Lower leg skin (tissue), 3 donors: Measurements from ENCODE around the gene MCHR1.

Source experiments
- POLR2A ChIP-seq, 2 donors: fragments of 450-650 bp; IDR thresholded peaks; one replicate each; pipeline ENCODE4 v1.6.1; 2016 to 2017; ENCODE audit warnings: antibody characterized with exemption in 2 of 2, mild to moderate bottlenecking in 1 of 2, moderate library complexity in 1 of 2
- TF ChIP-seq, protein P1 (sequence below), 3 donors: fragments of 450-650 bp; IDR thresholded peaks; one replicate each; pipeline ENCODE4 v1.5.1; 2016; ENCODE audit warnings: antibody characterized with exemption in 3 of 3, mild to moderate bottlenecking in 3 of 3, moderate library complexity in 2 of 3

- TF ChIP-seq, protein P1, sequence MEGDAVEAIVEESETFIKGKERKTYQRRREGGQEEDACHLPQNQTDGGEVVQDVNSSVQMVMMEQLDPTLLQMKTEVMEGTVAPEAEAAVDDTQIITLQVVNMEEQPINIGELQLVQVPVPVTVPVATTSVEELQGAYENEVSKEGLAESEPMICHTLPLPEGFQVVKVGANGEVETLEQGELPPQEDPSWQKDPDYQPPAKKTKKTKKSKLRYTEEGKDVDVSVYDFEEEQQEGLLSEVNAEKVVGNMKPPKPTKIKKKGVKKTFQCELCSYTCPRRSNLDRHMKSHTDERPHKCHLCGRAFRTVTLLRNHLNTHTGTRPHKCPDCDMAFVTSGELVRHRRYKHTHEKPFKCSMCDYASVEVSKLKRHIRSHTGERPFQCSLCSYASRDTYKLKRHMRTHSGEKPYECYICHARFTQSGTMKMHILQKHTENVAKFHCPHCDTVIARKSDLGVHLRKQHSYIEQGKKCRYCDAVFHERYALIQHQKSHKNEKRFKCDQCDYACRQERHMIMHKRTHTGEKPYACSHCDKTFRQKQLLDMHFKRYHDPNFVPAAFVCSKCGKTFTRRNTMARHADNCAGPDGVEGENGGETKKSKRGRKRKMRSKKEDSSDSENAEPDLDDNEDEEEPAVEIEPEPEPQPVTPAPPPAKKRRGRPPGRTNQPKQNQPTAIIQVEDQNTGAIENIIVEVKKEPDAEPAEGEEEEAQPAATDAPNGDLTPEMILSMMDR (IDR thresholded peaks at IDR 0.05): no peak
- no peak for TF ChIP-seq POLR2A (IDR thresholded peaks at IDR 0.05)
Measured at GRCh38 chr22:40680819-40681183, 1.5 kb downstream of the MCHR1 start.
